ENCODE measurements around the gene DOK1.

DOK1 gene

GRCh38 chr2:74529357-74530238 lies 24.9 kb upstream of the DOK1 start, which contains the start of the genes AUP1 and HTRA2:
Gene AUP1 (minus strand): TSS chr2:74529706. CDS start chr2:74529629, 77 bp downstream.
Gene HTRA2 (plus strand): TSS chr2:74529933. CDS start chr2:74530007, 74 bp downstream.
- no peaks in the 10 kb centered on the region for H3K27me3 Mint-ChIP-seq (ENCODE audit: low read depth)
- H3K9me3 Mint-ChIP-seq = no peaks in the 10 kb centered on the region
- peak within 1 kb of the TSS; percentile 97 to 99 (median 99) for H3K4me3 Mint-ChIP-seq
- H3K27ac Mint-ChIP-seq = peak within 1 kb of the TSS; percentile 82 to 96 (median 88)
- no peak for TF ChIP-seq CTCF (IDR thresholded peaks at IDR 0.05; ENCODE audit: unreplicated experiment in 3 of 3)
- peaks cover 25% of the 10 kb centered on the region for H3K4me1 Mint-ChIP-seq
- peaks cover 31% of the 10 kb centered on the region for H3K36me3 Mint-ChIP-seq (ENCODE audit: low read depth)

- H3K27me3 Mint-ChIP-seq (ENCODE audit: low read depth) = no peaks in the 10 kb centered on the region
- peaks cover 31% of the 10 kb centered on the region for H3K36me3 Mint-ChIP-seq (ENCODE audit: low read depth)
- peaks cover 25% of the 10 kb centered on the region for H3K4me1 Mint-ChIP-seq
- peak overlapping the region; percentile 97 to 99 (median 99) for H3K4me3 Mint-ChIP-seq
- peak overlapping the region in 2 of 3 experiments; percentile 52 to 57 for H3K27ac Mint-ChIP-seq
- TF ChIP-seq CTCF (IDR thresholded peaks at IDR 0.05; ENCODE audit: unreplicated experiment in 3 of 3) = no peak
- H3K9me3 Mint-ChIP-seq = no peaks in the 10 kb centered on the region
Observed at GRCh38 chr2:74530239-74531187, 24.0 kb upstream of the DOK1 start.

- no peaks in the 10 kb centered on the region for H3K27me3 Mint-ChIP-seq (ENCODE audit: low read depth)
- peak overlapping the region in 1 of 3 experiments; percentile 6 for H3K27ac Mint-ChIP-seq
- H3K9me3 Mint-ChIP-seq = no peaks in the 10 kb centered on the region
- H3K4me1 Mint-ChIP-seq = peaks cover 25% of the 10 kb centered on the region
- TF ChIP-seq CTCF (IDR thresholded peaks at IDR 0.05; ENCODE audit: unreplicated experiment in 3 of 3) = no peak
- peaks cover 21% of the 10 kb centered on the region for H3K36me3 Mint-ChIP-seq (ENCODE audit: low read depth)
- peak overlapping the region; percentile 67 to 99 (median 97) for H3K4me3 Mint-ChIP-seq
Observed at GRCh38 chr2:74531666-74532065, 22.9 kb upstream of the DOK1 start.

GRCh38 chr2:74532222-74532621 lies 22.3 kb upstream of the DOK1 start:
- peaks cover 25% of the 10 kb centered on the region for H3K4me1 Mint-ChIP-seq
- peak; percentile 15 to 28 (median 23) for TF ChIP-seq CTCF (IDR thresholded peaks at IDR 0.05; ENCODE audit: unreplicated experiment in 3 of 3)
- H3K27me3 Mint-ChIP-seq (ENCODE audit: low read depth) = no peaks in the 10 kb centered on the region
- peaks cover 15% of the 10 kb centered on the region for H3K36me3 Mint-ChIP-seq (ENCODE audit: low read depth)
- H3K27ac Mint-ChIP-seq = peak overlapping the region in 2 of 3 experiments; percentile 3 to 6
- peak overlapping the region; percentile 67 to 99 (median 80) for H3K4me3 Mint-ChIP-seq
- no peaks in the 10 kb centered on the region for H3K9me3 Mint-ChIP-seq

GRCh38 chr2:74533464-74533863 lies 21.1 kb upstream of the DOK1 start:
- H3K27me3 Mint-ChIP-seq (ENCODE audit: low read depth) = no peaks in the 10 kb centered on the region
- no peak overlapping the region for H3K4me3 Mint-ChIP-seq
- no peaks in the 10 kb centered on the region for H3K9me3 Mint-ChIP-seq
- no peak for TF ChIP-seq CTCF (IDR thresholded peaks at IDR 0.05; ENCODE audit: unreplicated experiment in 3 of 3)
- peaks cover 8% of the 10 kb centered on the region for H3K36me3 Mint-ChIP-seq (ENCODE audit: low read depth)
- peaks cover 20% of the 10 kb centered on the region for H3K4me1 Mint-ChIP-seq
- no peak overlapping the region for H3K27ac Mint-ChIP-seq

All from nephron (organoid).